NAMALWA (cell line): ENCODE data around the gene NF2.
A peak's percentile ranks its signal among the peaks of the same experiment; 100 is the strongest.

Experiments used
- DNase-seq: peaks from one replicate; pipeline ENCODE4 v3.0.0-alpha.2; 2015; ENCODE audit warnings: low spot score

Gene NF2

DNA sequence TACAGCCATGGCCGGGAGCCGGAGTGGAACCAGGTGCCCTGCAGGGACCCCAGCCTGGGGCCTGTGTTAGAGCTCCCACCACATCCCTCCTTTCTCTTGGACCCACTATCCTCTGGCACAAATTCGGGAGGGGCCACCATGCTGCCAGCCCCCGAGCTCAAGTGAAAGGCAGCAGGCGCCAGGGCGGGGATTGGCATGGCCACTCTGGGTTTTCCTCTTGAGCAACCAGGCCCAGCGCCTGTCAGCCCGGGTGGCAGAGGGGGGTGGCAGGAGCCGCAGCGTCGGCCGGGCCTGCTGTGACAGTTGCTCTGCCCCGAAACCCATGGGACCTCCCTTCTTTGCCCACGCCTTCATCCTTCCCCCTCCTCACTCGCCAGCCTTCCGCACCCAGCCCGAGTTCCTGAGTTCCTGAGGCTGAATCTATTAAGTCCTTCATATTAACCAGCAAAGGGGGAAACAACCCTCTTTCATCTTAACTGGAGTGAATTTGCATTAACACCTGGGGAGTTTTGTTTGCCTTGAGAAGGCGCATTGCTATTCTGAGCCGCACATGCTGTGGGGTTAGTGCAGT is 99.6 kb downstream of the NF2 start:
- DNase-seq, result peak; percentile 49

DNA sequence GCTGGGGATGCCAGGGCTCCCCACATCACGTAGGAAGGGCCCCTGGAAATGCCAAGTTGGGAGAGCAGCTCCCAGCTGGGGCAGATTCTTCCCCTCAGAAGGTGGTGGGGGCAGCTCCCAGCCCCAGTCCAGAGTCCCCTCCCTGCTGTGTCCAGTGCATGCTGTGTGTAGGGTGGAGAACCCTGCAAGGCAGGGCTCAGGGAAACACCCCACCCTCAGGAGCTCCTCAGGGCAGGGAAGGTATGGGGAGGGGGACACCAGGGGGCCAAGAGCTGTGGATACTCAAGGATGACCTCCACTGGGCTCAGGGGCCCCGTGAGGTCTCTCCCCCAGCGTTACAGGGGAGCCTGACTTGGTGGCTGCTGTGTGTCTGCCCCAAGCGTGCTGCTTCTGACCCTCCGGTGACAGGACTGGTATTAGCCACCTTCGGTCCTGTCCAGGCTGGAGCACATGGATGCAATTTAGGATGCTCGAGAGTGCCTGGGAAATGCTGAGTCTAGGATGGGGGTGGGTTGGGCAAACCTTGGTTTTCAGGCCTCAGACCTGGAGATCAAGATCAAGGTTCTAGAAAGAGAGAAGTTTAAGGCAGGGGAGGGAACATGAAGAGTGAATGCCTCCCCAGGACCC is 100.2 kb downstream of the NF2 start:
- no peak for DNase-seq

DNA sequence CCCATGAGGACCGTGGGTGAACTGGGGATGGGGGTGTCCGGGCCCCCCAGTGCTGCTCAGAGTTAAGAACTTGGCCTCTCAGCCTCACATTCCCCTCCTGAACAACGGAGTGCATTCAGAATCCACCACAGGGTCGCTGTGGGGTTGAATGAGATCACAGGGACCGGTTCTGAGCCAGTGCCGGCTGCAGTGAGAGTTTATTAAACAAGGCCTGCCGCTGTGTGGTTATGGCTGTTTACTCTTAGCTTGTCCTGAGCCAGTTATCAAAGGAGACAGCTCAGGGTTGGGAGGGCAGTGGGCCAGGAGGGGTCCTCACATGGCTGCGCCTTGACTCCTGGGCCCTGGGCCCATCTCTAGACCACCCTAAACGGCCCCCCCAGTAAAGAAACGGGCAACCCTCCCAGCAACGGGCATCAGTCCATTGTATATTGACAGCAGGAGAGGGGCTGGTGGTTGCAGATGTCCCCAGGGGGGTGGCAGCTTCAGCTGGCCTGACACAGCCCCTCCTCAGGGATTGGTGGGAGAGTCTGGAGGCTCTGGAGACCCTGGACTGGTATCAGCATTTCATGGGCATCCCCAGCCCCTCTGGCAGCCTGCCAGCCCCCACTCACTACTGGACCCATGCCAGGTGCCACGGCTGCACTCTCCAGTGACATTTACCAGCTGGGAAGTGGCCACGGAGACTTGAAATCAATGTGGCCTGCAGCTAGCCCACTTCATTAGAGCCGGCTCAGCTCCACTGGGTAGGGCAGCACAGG is 101.3 kb downstream of the NF2 start:
- no peak for DNase-seq

DNA sequence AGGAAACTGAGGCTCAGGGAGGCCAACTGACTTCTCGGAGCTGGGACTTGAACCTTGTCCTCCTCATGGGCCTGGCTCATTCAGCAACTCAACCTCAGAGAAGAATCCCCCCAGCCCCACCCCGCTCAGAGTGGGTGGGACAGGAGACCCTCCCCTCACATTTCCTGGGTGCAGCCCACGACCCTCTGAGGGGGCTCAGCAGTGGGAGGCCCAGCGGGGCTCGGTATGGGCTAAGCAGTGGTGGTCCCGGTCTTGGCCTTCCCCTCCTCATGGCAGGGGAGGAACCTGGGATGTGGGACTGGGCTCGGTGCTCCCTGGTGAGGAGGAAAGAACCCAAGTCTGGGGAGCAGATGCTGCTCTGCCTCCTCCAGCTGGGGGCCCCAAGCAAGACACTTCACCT is 102.2 kb downstream of the NF2 start:
- DNase-seq, result no peak

DNA sequence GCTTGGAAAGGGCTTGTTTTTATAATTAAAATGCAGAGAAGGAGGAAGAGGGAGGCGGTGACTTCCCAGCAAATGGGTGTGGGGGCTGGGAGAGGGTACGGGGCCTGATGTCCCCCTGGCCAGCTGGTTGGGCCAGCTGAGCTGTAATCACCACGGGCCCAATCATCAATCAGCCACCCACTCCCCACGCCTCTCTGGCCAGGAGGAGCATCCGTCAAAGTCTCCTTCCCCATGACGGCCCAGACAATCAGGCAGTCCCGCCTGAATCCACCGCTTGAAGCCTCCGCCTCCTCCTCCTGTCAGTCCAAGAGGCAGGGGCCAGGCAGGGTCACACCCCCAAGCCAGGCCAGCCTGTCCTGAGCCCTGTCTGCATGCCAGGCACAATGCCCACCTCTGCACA is 103.1 kb downstream of the NF2 start:
- no peak for DNase-seq

DNA sequence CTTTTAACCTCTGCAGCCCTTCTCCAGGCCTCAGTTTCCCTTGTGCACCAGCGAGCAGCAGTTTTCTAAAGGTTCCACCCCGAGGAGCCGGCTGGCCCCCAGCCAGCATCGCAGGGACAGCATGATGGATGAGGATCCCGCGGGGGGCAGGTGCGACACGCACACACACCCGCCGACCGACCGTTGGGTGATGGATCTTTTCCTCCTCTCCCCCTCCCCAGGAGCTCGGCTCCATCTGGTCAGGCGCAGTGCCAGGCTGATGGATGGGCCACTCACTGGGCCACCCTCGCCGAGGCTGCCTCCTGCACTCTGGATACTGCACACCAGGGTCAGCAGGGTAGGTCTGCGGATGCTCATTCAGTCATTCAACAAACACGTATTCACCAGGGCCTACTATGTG is 103.6 kb downstream of the NF2 start:
- no peak for DNase-seq

DNA sequence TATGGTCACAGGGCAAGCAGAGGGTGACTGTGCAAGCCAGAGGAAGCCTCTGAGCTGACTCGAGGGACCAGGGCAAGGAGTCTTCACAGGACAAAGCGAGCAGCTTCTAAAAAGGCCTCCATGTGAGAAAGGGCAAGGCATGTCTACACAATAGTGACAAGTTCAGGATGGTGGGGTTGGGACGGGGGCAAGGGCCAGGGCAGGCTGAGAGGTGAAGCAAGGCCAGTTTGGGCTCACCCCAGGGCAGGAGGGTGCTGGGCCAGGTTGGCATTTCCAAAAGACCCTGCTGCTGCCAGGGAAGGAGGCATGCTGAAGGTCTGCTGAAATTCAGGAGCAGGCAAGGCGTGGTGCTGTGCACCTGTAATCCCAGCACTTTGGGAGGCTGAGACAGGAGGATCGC is 104.0 kb downstream of the NF2 start:
- no peak for DNase-seq

DNA sequence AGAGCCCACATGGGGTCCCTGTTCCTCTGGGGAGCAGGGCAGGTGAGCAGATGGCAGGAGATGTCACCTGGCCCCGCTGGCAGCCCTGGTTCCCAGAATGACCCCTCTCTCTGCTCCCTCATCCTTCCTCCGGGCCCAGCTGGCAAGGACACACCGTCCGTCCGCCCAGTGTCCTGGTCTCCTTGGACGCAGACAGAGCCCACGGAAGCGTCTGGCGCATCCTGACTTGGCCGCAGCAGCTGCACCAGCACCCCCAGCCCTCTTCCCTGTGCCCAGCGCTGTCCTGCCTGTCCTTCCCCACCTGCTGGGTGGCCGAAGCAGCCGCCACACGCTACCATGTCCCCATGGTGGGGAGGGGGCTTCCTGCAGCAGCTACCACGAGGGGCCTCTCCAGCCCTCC is 106.8 kb downstream of the NF2 start:
- DNase-seq, result no peak

DNA sequence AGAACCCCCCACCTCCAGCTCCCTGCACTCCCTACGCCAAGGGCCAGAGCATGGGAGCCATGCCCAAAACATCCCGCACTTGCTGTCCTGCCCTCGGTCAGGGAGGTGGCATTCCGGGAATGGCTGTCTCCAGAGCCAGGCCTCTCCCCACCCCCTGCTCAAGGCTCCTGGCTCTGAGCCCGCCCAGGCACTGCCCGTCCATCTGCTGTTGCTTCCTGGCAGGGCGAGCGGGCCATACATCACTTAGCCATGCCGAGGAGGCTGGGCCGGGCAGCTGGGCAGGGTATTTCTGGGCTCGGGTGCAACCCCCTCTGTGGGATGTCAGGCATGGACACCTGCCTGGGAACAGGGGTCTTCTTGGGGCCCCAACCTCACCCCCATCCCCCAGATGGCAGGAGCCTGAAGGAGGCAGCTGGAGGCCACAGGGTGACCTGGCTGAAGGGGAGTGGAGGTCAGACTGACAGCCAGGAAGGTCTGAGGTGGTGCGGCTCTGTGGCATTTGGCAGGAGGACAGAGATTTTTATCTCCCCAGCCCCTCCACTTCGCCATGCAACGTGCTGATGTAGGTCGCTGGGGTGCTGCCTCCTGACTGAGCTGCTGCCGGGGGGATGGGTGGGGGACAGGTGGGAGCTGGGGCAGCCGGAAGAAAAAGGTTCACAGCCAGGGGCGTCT is 107.6 kb downstream of the NF2 start:
- no peak for DNase-seq

DNA sequence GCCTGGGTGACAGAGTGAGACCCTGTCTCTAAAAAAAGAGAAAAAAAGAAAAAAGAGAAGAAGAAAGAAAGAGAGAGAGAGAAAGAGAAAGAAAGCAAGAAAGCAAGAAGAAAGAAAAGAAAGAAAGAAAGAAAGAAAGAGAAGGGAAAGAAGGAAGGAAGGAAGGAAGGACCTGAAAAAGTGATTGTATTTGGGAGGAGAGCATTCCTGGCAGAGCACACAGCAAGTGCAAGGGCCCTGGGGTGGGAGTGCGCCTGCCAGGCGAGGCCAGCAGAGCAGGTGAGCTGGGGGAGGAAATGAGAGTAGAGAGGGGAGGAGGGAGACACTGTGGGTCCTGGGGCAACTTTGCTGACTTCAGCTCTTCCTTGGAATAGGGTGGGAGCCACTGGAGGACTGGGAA is 108.7 kb downstream of the NF2 start:
- no peak for DNase-seq

DNA sequence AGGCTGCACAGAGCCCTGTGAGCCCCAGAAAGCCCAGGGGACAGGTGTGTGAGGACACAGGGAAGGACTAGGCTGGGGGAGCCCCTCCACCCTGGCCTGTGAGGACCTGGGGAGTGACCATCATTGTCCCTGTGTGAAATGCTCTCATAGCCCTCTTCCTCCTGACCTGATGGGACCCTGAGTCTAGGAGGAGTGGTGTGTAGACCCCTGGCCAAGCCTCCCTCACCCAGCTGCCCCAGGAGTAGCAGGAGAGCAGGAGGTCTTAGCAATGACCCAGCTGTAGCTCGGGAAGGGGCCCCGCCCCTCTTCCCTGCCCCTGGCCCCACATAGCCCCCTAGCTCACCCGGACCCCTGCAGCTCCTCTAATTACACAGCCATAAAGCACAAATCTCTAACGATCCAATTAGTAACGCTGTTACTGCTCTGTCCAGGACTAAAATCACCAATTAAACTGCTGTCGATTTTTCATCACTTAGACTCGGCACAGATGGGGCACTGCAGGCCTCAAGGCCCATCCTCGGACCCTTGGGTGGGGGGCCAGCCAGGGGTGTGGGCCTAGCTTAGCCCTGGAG is 109.8 kb downstream of the NF2 start:
- DNase-seq, result no peak

DNA sequence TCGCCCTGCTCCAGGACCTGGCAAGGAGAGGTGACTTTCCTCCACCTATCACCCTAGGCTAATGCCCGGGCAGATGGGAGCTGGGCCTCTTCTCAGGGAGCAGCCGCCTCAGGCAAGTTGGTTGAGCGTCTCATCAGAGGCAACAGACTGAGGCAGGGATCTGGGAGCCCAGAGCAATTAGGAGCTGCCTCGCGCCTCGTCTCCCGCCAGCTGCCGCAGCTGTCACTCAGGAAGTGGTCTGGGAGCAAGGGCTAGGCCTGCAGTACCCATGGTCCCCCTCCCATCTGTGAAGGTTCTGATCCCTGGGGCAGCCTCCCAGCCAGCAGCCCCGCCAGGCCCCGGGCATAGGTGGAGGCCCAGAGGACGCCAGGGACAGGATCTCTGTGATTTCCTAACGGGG is 111.8 kb downstream of the NF2 start:
- no peak for DNase-seq

DNA sequence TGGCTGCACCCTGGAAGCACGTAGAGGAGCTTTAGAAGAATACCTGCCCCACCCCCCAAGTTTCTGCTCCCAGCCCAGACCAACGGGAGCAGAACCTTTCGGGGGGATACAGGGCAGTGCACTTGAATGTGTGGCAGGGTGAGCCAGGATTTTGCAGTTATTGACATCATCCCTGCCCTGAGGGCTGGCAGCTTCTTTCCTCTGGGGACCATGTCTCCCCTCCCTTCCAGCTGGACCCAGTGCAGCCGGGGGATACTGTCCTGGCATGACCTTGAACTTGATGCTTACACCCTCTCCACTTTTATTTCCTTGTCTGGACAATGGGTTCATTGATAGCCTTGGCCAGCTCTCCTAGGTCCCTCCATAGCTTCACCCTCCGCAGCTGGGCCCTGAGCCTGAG is 112.3 kb downstream of the NF2 start:
- DNase-seq, result no peak

DNA sequence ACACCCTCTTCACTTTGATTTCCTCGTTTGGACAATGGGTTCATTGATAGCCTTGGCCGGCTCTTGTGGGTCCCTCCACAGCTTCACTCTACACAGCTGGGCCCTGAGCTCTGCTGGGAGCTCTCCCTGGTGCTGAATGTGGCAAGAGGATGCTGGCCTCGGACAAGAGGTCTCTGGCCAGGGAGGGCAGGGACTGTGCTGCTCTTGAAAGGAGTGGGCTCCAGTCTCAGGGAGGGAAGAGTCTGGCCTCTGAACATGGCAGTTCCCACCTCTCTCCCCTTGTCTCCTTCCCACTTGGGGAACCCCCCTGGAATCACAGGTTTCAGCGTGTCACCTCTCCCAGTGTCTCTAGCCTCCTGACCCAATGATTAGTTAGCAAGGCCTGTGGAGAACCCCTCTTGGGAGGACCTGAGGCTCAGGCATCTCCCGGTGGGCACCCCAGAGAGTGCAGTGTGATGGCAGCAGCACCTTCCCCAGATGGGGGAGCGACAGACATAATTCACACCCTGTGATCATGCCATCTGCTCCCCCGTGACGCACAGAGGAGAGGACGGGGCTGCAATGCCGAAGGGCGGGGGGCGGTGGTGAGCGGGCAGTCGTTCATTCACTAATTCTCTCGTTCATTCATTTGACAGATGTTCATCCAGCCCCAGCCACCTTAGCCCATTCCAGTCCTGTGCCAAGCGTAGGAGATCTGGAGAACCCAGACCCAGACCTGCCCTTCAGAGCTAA is 113.5 kb downstream of the NF2 start:
- peak; percentile 62 for DNase-seq

DNA sequence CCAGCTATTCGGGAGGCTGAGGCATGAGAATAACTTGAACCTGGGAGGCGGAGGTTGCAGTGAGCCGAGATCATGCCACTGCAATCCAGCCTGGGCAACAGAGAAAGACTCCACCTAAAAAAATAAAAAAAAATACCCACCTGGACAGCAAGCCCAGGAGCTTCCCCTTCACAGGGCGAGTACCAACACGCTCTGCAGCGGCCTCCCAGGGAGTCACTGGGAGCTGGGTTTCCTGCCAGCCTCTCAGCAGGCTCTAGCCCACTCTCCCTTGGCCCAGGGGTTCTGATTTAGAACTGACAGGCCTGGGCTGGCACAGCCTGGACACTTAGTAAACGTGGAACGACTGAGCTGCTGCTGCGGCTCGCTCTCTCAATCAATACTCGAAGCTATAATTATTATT is 114.4 kb downstream of the NF2 start:
- DNase-seq, result no peak

DNA sequence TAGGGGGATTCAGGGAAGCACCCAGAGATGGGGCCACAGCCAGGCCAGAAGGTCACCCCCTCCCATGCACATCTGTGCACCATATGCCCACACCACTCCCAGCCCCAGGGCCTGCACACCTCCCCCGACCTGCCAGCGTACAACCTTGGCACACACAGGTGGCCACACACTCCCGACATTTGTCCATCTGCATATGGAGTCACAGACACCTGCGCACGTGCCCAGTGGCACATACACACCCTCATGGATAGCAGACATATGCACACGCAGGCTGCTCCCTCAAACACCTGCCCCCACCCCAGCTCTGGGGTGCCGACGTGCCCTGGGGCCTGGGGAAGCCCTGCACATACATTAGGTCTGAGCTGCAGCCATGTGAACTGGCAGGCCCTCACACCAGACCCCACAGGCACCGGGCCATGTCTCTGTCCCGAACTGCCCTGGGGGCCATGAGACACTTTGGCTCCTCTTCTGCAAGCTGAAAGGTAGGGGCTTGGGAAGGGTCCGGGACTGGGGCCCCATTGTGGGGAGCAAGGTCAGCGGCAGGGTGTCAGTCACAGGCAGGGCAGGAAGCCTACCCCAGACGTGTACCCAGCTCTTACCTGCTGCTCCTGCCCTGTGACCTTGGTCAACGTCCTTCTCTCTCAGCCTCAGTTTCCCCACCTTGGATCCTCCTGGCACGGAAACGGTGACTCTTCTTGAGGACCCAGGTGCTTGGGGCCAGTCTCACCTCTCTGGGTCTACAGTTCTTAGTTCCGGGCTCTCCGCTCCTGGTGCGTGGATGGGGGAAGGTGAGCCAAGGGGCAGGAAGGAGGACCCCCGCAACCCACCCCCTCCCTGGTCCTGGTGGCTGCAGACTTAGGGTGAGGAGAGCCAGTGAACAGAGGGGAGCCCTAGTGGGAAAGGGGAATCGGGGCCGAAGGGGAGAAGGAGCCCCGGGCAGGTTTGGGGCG is 115.8 kb downstream of the NF2 start:
- no peak for DNase-seq

DNA sequence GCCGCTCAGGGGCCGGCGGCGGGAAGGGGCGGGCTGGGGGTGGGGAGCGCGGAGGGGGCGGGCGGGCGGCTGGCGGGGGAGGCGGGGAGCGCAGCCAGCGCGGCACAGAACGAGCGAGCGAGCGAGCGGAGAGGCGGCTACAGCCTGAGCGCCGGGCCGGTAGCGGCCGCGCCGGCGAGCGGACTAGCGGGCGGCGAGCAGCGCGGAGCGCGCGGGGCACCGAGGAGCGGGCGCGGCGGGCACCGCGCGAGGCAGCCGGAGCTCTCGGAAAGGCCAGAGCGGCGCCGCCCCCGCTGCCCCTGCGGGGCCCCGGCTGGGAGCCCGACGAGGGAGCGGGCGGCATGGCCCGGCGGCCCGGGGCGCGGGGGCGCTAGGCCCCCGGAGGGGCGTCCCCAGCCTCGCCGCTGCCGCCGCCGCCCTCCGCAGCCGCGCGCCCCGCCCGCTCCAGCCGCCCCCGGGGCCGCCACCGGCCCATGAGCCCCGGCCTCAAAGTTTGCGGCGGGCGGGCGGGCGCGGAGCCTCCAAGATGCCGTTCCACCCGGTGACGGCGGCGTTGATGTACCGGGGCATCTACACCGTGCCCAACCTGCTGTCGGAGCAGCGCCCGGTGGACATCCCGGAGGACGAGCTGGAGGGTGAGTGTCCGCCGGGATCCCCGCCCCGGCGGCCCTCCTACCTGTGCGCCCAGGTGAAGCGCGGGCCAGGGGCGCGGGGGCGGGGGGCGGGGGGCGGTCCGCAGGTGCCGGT is 116.6 kb downstream of the NF2 start, which contains the start of gene CABP7:
Gene CABP7, plus strand, starts transcription at position 105 of the 747 bp plus-strand sequence. Its CDS starts 422 bp downstream, at position 527.
- DNase-seq, result no peak

DNA sequence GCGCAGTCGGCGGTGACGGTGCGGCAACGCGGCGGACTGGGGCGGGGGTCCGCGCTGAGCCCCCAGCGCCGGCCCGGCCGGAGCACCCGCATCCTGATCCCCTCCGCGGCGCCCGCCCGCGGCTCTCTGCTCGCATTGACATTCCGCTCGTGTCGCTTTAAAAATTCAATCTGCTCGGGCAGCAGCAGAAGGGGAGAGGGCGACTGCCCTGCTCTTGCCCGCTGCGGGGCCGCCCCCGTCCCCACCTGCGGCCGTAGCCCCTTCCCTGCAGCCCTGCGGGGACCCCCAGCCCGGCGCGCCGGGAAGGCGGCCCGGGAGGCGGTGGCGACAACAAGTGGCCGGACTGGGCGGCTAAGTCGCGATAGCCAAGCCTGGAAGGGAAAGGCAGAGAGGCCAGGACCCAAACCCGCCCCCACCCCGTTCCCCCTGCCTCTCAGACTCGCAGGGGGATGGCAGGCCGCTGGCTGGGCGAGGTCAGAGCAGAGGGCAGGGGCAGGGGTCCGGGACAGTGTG is 117.4 kb downstream of the NF2 start:
- DNase-seq, result no peak

DNA sequence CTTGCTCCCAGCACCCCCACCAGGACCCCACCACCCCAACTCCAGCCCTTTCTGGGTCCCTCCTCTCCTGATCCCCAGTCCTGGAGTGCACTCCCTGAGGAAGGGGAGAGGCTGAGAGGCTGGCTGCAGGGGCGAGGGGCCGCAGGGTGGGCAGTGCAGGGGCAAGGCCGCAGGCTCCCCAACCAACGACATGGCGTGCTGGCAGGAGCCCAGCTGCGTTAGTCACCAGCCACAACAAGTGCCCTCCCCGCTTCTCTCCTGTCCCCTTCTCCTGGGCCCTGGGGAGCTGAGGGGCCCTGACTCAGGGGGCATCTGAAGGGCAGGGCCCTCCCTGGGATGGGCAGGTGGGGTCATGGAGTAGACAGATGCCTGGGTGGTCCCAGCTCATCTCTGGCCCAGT is 118.7 kb downstream of the NF2 start:
- no peak for DNase-seq

DNA sequence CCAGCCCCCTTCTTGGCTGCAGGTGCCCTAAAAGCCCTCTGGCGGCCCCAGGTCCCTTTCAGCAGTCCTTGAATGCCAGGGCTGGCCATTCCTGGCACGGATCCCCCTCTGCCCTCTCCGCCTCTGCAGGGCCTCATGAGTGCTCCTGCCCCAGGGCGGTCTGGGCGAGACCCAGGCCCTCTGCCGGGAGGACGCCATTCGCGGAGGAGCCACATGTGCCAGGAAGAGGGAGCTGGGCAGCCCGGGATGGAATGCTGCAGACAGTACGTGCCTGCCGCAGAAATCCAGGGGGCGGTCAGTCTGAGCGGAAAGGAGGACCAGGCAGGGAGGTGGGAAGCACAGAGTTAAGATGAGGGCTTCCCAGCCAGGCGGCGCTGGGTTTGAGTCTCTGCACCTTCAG is 119.2 kb downstream of the NF2 start:
- no peak for DNase-seq
